GM12872 (cell line): ENCODE results near the gene CAPSL.

Experiments
- TF ChIP-seq, protein P1 (sequence below): IDR thresholded peaks from 3 replicates; pipeline ENCODE4 v1.5.1; 2011; ENCODE audit warnings: low read depth, mild to moderate bottlenecking, low read length, moderate library complexity; ENCODE audit not compliant: insufficient read depth

CAPSL gene

DNA sequence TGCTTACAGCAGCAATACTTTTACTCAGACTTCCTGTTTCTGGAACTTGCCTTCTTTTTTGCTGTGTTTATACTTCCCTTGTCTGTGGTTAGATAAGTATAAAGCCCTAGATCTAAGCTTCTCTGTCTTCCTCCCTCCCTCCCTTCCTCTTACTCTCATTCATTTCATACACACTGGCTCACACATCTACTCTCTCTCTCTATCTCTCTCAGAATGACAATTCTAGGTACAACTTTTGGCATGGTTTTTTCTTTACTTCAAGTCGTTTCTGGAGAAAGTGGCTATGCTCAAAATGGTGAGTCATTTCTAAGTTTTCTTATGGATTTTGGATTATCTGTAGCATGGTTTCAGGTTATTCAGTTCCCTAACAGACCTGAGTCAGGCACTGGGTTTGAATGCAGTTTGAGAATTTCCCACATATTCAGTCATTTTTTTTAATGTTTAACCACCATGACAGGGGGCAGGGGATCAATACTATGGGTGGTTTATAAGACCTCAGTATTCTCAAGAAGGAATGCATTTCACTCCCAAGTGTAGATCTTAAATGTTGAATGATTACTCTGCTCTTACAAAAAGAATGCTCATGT is 81.6 kb downstream of the CAPSL start, which contains the start of gene IL7R:
Gene IL7R (plus strand): TSS at position 127 of the 587 bp plus-strand sequence. CDS start 87 bp downstream, at position 214.
- TF ChIP-seq, protein P1, sequence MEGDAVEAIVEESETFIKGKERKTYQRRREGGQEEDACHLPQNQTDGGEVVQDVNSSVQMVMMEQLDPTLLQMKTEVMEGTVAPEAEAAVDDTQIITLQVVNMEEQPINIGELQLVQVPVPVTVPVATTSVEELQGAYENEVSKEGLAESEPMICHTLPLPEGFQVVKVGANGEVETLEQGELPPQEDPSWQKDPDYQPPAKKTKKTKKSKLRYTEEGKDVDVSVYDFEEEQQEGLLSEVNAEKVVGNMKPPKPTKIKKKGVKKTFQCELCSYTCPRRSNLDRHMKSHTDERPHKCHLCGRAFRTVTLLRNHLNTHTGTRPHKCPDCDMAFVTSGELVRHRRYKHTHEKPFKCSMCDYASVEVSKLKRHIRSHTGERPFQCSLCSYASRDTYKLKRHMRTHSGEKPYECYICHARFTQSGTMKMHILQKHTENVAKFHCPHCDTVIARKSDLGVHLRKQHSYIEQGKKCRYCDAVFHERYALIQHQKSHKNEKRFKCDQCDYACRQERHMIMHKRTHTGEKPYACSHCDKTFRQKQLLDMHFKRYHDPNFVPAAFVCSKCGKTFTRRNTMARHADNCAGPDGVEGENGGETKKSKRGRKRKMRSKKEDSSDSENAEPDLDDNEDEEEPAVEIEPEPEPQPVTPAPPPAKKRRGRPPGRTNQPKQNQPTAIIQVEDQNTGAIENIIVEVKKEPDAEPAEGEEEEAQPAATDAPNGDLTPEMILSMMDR = no peak

DNA sequence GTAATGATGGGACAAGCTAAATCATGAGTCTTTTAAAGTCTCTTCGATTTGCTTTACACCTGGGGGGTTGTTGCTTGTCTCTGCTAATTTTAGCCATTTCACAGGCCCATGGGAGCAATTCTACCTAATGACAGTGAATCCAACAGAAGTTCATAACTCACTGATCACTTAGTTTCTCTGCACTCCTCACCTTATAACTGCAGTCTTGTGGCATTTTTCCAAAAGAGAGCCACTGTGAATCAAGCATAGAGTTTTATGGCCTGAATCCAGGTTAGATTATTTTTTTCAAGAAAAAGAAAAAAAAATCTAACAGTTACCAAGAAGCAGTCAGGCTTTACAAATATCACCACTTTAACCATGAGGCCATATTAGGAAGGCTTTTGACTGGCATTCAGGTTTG is 83.2 kb downstream of the CAPSL start:
- TF ChIP-seq, protein P1 = no peak
